HFFc6 (cell line): ENCODE results near the gene OR13J1. TPM values are rescaled to one million over a fixed set of nuclear protein-coding genes. Genes with fewer than 3 reads are reported as not detected.

Experiments used
- DNase-seq: peaks from one replicate; pipeline ENCODE4 v3.0.0-alpha.2; 2018
- H3K27ac Mint-ChIP-seq: 2 replicates; pipeline ENCODE4 v1.8.0; 2020; ENCODE audit warnings: mild to moderate bottlenecking, mixed read lengths
- H3K27me3 Mint-ChIP-seq: 2 replicates; pipeline ENCODE4 v1.8.0; 2021; ENCODE audit warnings: mild to moderate bottlenecking, moderate library complexity, mixed read lengths; ENCODE audit not compliant: insufficient read depth
- H3K36me3 Mint-ChIP-seq: 2 replicates; pipeline ENCODE4 v1.8.0; 2021; ENCODE audit warnings: low read depth, mixed read lengths
- H3K4me1 Mint-ChIP-seq: 2 replicates; pipeline ENCODE4 v1.8.0; 2020; ENCODE audit warnings: low read depth, mixed read lengths
- H3K4me3 Mint-ChIP-seq: 2 replicates; pipeline ENCODE4 v1.8.0; 2020; ENCODE audit warnings: mild to moderate bottlenecking, moderate library complexity, mixed read lengths
- H3K9me3 Mint-ChIP-seq: 2 replicates; pipeline ENCODE4 v1.8.0; 2020; ENCODE audit warnings: mild to moderate bottlenecking, mixed read lengths
- total RNA-seq, 6 experiments: library from RNA; stranded (reverse); fragmentation: NEBNext Ultra II Directional; extraction: Animal tissue kit (Norgen Biotek cat#: 25700); gene quantifications; 2 replicates in 1 of 6; 3 replicates in 5 of 6; pipeline ENCODE4 v1.2.3, GENCODE V29; 2021
- TF ChIP-seq, protein P1 (sequence below): fragments of 200-600 bp; sonication (generic); IDR thresholded peaks from 2 replicates; pipeline ENCODE4 v1.5.0; 2021; ENCODE audit warnings: antibody characterized with exemption, mild to moderate bottlenecking

Gene OR13J1
- total RNA-seq, 6 experiments from 2014 or later, result not detected

DNA sequence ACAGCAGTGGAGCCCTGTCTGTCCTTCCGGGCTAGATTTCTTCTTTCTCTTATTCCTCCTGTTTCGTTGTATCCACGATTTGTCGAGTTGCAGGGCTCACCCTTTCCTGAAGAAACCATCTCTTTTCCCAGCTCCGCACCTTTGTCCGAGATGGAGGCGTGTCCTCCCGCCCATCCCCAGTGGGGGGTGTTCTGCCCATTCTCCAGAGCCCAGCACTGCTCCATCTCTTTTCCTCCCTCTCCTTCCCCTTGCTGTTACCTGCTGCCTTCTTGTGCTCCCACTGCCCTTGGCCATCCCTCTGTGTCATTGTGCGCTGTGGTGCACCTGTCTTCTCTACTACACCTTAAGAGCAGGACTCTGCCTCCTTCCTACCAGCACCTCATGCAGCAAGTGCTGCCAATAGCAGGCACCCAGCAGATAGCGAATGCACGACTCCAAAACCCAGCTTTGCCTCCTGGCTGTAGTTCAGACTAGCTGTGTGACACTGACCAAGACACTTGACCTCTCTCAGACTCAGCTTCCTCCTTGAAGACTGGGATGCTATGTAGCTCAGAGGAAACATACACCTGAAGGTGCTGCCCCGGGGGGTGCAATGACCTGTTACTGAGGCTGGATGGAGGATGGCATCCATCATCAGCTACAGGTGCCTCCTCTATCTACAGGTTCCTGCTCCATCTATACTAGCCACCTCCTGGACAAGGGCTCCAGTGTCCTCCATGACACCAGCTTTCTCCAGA is 8.9 kb downstream of the OR13J1 start:
- Mint-ChIP-seq H3K4me3 (no peak overlapping the region), H3K36me3 (no peaks in the 10 kb centered on the region), H3K4me1 (no peaks in the 10 kb centered on the region), H3K27ac (no peak overlapping the region), H3K9me3 (no peaks in the 10 kb centered on the region), H3K27me3 (peaks cover 37% of the 10 kb centered on the region)
- TF ChIP-seq, protein P1, sequence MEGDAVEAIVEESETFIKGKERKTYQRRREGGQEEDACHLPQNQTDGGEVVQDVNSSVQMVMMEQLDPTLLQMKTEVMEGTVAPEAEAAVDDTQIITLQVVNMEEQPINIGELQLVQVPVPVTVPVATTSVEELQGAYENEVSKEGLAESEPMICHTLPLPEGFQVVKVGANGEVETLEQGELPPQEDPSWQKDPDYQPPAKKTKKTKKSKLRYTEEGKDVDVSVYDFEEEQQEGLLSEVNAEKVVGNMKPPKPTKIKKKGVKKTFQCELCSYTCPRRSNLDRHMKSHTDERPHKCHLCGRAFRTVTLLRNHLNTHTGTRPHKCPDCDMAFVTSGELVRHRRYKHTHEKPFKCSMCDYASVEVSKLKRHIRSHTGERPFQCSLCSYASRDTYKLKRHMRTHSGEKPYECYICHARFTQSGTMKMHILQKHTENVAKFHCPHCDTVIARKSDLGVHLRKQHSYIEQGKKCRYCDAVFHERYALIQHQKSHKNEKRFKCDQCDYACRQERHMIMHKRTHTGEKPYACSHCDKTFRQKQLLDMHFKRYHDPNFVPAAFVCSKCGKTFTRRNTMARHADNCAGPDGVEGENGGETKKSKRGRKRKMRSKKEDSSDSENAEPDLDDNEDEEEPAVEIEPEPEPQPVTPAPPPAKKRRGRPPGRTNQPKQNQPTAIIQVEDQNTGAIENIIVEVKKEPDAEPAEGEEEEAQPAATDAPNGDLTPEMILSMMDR, result no peak
- DNase-seq, result no peak

DNA sequence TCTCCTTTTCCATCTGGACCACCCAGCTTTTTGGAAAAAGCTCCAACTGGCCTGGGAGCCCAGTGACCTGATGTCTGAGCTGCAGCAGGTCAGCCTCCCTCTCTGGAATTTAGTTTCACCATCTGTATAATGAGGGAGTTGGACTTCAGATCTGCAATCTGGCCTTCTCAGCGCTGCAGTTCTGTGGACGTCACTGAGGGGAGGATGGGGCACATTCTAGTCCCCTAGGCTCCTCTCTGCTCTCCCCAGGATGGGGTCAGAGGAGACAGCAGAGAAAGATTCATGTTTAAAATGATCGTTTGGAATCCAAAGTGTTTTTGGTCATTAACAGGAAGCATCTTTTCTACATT is 10.2 kb downstream of the OR13J1 start:
- DNase-seq, result no peak
- Mint-ChIP-seq H3K9me3 (no peaks in the 10 kb centered on the region), H3K27ac (no peak overlapping the region), H3K4me1 (no peaks in the 10 kb centered on the region), H3K4me3 (no peak overlapping the region), H3K36me3 (no peaks in the 10 kb centered on the region), H3K27me3 (peaks cover 43% of the 10 kb centered on the region)
- TF ChIP-seq, protein P1, result no peak

DNA sequence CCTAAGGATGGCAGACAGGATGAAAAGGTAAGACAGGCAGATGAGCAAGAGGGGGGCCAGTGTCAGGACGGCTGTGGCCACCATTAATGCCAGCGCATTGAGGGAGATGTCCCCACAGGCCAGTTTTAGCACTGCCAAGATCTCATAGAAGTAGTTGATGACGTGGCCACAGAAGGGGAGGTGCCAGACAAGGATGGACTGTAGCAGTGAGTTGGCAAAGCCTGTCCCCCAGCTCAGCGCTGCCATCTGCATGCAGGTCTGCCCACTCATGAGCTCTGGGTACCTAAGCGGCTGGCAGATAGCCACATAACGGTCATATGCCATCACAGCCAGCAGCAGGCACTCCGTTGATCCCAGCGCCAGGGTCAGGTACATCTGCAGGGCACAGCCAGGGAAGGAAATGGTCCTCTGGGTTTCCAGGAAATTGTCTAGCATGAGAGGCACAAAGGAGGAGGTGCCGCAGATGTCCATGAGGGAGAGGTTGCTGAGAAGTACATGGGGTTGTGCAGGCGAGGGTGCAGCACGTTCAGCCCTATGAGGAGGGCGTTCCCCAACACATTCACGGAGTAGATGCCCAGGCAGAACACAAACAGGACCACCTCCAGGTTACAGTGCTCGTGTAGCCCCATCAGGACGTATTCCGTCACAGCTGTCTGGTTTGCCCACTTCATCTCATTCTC is 10.8 kb downstream of the OR13J1 start:
- no peak overlapping the region for H3K27ac Mint-ChIP-seq
- H3K27me3 Mint-ChIP-seq, result peaks cover 43% of the 10 kb centered on the region
- no peaks in the 10 kb centered on the region for H3K36me3 Mint-ChIP-seq
- H3K4me1 Mint-ChIP-seq, result no peaks in the 10 kb centered on the region
- TF ChIP-seq, protein P1, result peak; percentile 36; the same call in 1 of the 2 replicates
- no peak overlapping the region for H3K4me3 Mint-ChIP-seq
- DNase-seq, result peak; percentile 58
- no peaks in the 10 kb centered on the region for H3K9me3 Mint-ChIP-seq

DNA sequence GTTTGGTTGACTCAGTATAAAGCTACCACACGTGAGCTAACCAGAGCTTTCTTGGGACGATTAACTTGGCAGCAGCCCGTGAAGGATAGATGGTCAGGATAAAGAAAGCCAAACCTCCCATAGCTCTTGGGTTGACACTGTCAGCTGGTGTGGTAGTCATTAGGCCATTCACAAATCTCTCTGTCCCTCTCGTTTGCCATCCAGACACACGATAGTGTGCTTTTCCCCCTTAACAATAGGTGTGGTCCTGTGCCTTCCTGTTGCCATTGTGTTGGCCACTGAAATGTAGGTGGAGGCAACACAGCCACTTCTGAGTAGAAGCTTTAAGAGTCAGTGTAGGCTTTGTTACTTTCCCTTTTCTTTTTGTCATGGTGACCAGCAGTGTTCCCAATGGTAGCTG is 11.7 kb downstream of the OR13J1 start:
- H3K4me3 Mint-ChIP-seq, result no peak overlapping the region

DNA sequence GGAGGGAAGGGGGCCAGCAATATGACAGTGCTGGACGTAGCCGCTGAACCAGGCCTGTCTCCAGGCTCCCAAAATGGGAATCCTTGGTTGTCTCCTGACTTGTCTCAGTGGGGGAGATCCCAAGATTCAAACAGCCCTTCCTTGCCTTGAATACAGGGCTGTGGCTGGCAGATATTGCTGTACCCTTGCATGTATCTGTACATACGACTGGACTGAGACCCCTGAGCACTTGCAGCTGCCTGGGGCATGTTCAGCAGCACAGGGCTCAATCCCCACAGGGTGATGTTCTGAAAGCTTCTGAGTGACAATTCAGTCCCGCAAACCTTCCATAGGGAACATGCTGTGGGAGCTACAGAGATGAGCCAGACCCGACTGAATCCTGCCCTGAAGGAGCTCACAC is 13.3 kb downstream of the OR13J1 start:
- H3K36me3 Mint-ChIP-seq, result no peaks in the 10 kb centered on the region
- no peak for DNase-seq
- H3K4me3 Mint-ChIP-seq, result no peak overlapping the region
- H3K27ac Mint-ChIP-seq, result no peak overlapping the region
- TF ChIP-seq, protein P1, result no peak
- peaks cover 26% of the 10 kb centered on the region for H3K27me3 Mint-ChIP-seq
- H3K4me1 Mint-ChIP-seq, result no peaks in the 10 kb centered on the region
- H3K9me3 Mint-ChIP-seq, result no peaks in the 10 kb centered on the region

More for the DNA sequence above, 11.7 kb downstream of the OR13J1 start:
- DNase-seq, result no peak
- Mint-ChIP-seq H3K4me1 (no peaks in the 10 kb centered on the region), H3K36me3 (no peaks in the 10 kb centered on the region), H3K9me3 (no peaks in the 10 kb centered on the region), H3K27ac (no peak overlapping the region), H3K27me3 (peaks cover 40% of the 10 kb centered on the region)
- TF ChIP-seq, protein P1, result no peak
